HepG2 (cell line): ENCODE results near the gene FBF1. TPM values are rescaled to one million over a fixed set of nuclear protein-coding genes. Genes with fewer than 3 reads are reported as not detected.

Source experiments
- ATAC-seq: fragments of 200-7000 bp; cut with Tn5 transposase; 3 replicates; pipeline ENCODE4 v1.9.1; 2020; ENCODE audit warnings: mild to moderate bottlenecking, moderate library complexity
- BruUV-seq: library from RNA; stranded (reverse); fragments of 400-500 nt; replicated peaks from 2 replicates; lab custom pipeline; 2021; lab: Mats Ljungman, UMichigan
- CTCF ChIA-PET: fragments of 300-600 bp; formaldehyde crosslinking; extraction: SDS; loops from one replicate; lab custom pipeline; 2021; ENCODE audit warnings: low total read pairs, inconsistent platforms, low intra/inter-chr PET ratio; lab: Yijun Ruan, JAX
- POLR2A ChIA-PET: fragments of 350-600 bp; sonication (Branson Sonifier 250); formaldehyde crosslinking; loops from one replicate; lab custom pipeline; 2020; ENCODE audit warnings: antibody characterized with exemption, inconsistent platforms; lab: Yijun Ruan, JAX
- DNase-seq: peaks from one replicate; pipeline ENCODE4 v3.0.0-alpha.2; 2015; ENCODE audit warnings: low spot score
- FAIRE-seq: peaks from 3 replicates; lab custom pipeline; 2011; peaks lifted over from hg19 to GRCh38; lab: Jason Lieb, UNC
- H2AFZ ChIP-seq: one replicate; pipeline ENCODE4 v1.6.1; 2011; ENCODE audit warnings: low read length, inconsistent platforms
- H3K27ac ChIP-seq: fragments of 300-600 bp; 3 replicates; pipeline ENCODE4 v1.8.0; 2011; ENCODE audit warnings: mixed run types, mild to moderate bottlenecking, mixed read lengths, low read length, inconsistent platforms; ENCODE audit not compliant: insufficient read depth; ENCODE audit errors: extremely low read length
- H3K27me3 ChIP-seq, 2 experiments: fragments of 200-600 bp in 1 of 2; 2 replicates in 1 of 2; 3 replicates in 1 of 2; pipeline versions ENCODE4 v1.6.0 to v1.8.0; 2011; ENCODE audit warnings: low read length in 2 of 2, mild to moderate bottlenecking in 2 of 2, moderate library complexity in 2 of 2, inconsistent platforms in 1 of 2; ENCODE audit not compliant: insufficient read depth in 2 of 2, control insufficient read depth in 1 of 2
- H3K36me3 ChIP-seq, 2 experiments: fragments of 200-600 bp in 1 of 2; replicated peaks in 1 of 2; 2 replicates in 1 of 2; 3 replicates in 1 of 2; pipeline versions ENCODE4 v1.5.1 to v1.8.0; 2011; ENCODE audit warnings: low read length in 2 of 2, inconsistent platforms in 1 of 2; ENCODE audit not compliant: insufficient read depth in 2 of 2, control insufficient read depth in 1 of 2
- H3K4me1 ChIP-seq: 2 replicates; pipeline ENCODE4 v1.5.1; 2012; ENCODE audit warnings: low read length, inconsistent platforms; ENCODE audit not compliant: insufficient read depth
- H3K4me2 ChIP-seq: 2 replicates; pipeline ENCODE4 v1.6.0; 2011; ENCODE audit warnings: low read depth, low read length, inconsistent platforms
- H3K4me3 ChIP-seq, 3 experiments: fragments of 200-600 bp in 1 of 3; sonication (generic), shearing (Covaris generic) in 1 of 3; replicated peaks in 1 of 3; 2 replicates each; pipeline ENCODE4 v1.5.1; 2011 to 2016; ENCODE audit warnings: low read length in 3 of 3, inconsistent platforms in 2 of 3, low read depth in 2 of 3, mild to moderate bottlenecking in 2 of 3, control low read depth in 1 of 3, mixed read lengths in 1 of 3; ENCODE audit not compliant: insufficient read depth in 1 of 3
- H3K79me2 ChIP-seq: one replicate; pipeline ENCODE4 v1.6.1; 2011; ENCODE audit warnings: low read length, inconsistent platforms; ENCODE audit not compliant: insufficient read depth
- H3K9ac ChIP-seq: 2 replicates; pipeline ENCODE4 v1.6.0; 2011; ENCODE audit warnings: mild to moderate bottlenecking, low read depth, low read length, inconsistent platforms; ENCODE audit not compliant: insufficient read depth
- H3K9me3 ChIP-seq: 2 replicates; pipeline ENCODE4 v1.5.1; 2012; ENCODE audit warnings: mild to moderate bottlenecking, low read length
- H4K20me1 ChIP-seq: 2 replicates; pipeline ENCODE4 v1.6.0; 2011; ENCODE audit warnings: inconsistent platforms, mild to moderate bottlenecking, low read length, moderate library complexity; ENCODE audit not compliant: insufficient read depth
- AGO1 ChIP-seq: fragments of 200-400 bp; formaldehyde crosslinking; IDR thresholded peaks from 2 replicates; pipeline ENCODE4 v1.6.1; 2017; ENCODE audit warnings: mild to moderate bottlenecking, low read depth, low read length, moderate library complexity; ENCODE audit not compliant: poor library complexity, severe bottlenecking
- AKAP8 ChIP-seq: sonication (generic); formaldehyde crosslinking; IDR thresholded peaks from 2 replicates; pipeline ENCODE4 v1.5.1; 2020; ENCODE audit warnings: mild to moderate bottlenecking, missing genetic modification reagents
- GZF1 ChIP-seq: sonication (generic); formaldehyde crosslinking; IDR thresholded peaks from 2 replicates; pipeline ENCODE4 v1.5.1; 2020; ENCODE audit warnings: mild to moderate bottlenecking, missing genetic modification reagents
- MBD4 ChIP-seq: IDR thresholded peaks from 2 replicates; pipeline ENCODE4 v1.6.1; 2012; ENCODE audit warnings: low read length, inconsistent platforms, borderline replicate concordance
- MBNL3 ChIP-seq: fragments of 250-450 bp; sonication (Bioruptor Pico); conservative IDR thresholded peaks from 2 replicates; pipeline ENCODE4 v1.8.0; 2022; ENCODE audit warnings: mild to moderate bottlenecking, inconsistent platforms
- NCOR1 ChIP-seq: fragments of 200-600 bp; sonication (generic); IDR thresholded peaks from 2 replicates; pipeline ENCODE4 v1.7.0; 2017; ENCODE audit warnings: antibody characterized with exemption, low read length, borderline replicate concordance
- SALL1 ChIP-seq: sonication (generic); formaldehyde crosslinking; IDR thresholded peaks from 2 replicates; pipeline ENCODE4 v1.8.0; 2022; ENCODE audit warnings: mild to moderate bottlenecking, missing genetic modification reagents
- SNAI1 ChIP-seq: sonication (generic); formaldehyde crosslinking; IDR thresholded peaks from 2 replicates; pipeline ENCODE4 v1.5.0; 2020; ENCODE audit warnings: mild to moderate bottlenecking, missing genetic modification reagents, borderline replicate concordance
- SPEN ChIP-seq: sonication (generic); formaldehyde crosslinking; IDR thresholded peaks from 2 replicates; pipeline ENCODE4 v1.5.1; 2020; ENCODE audit warnings: low read depth, mild to moderate bottlenecking, missing genetic modification reagents
- USF2 ChIP-seq, 2 experiments: sonication (generic) in 1 of 2; formaldehyde crosslinking in 1 of 2; IDR thresholded peaks; 2 replicates each; pipeline versions ENCODE4 v1.5.1 to v1.6.1; 2011 to 2020; ENCODE audit warnings: borderline replicate concordance in 1 of 2, low read depth in 1 of 2, low read length in 1 of 2, mild to moderate bottlenecking in 1 of 2, missing genetic modification reagents in 1 of 2, moderate library complexity in 1 of 2
- ZFP90 ChIP-seq: sonication (generic); formaldehyde crosslinking; IDR thresholded peaks from 2 replicates; pipeline ENCODE4 v1.8.0; 2022; ENCODE audit warnings: missing genetic modification reagents, mild to moderate bottlenecking, inconsistent platforms, borderline replicate concordance
- WGBS: methylation state at CpG from one replicate; pipeline ENCODE4 v1.1.6; 2017; ENCODE audit warnings: low lambda C conversion rate; 5-methylcytosine and 5-hydroxymethylcytosine counted together
- in situ Hi-C: cut with HindIII; loops from 2 replicates; pipeline ENCODE4 v1.10.0; 2017; ENCODE audit warnings: low pct_unique_long_range_greater_than_20kb; ENCODE audit not compliant: extremely low pct_ligation_motif_present
- intact Hi-C: fragments of 100-400 bp; cut with micrococcal nuclease; formaldehyde crosslinking; loops from one replicate; pipeline ENCODE4 v1.10.0; 2022; ENCODE audit not compliant: unreplicated experiment
- polyA plus RNA-seq, 8 experiments: library from polyadenylated mRNA; depleted of rRNA in 3 of 8; stranded (reverse) in 7 of 8; unstranded in 1 of 8; fragments of >200 nt; fragmentation: Illumina TruSeq in 4 of 8; extraction: Trizol in 4 of 8; gene quantifications; 2 replicates each; pipeline versions ENCODE4 v1.2.1 to v1.2.3, GENCODE V29; 2011 to 2016; ENCODE audit warnings: low read depth in 4 of 8, missing spikeins in 1 of 8, mixed read lengths in 1 of 8; ENCODE audit not compliant: insufficient read depth in 1 of 8
- total RNA-seq, 5 experiments: library from RNA; depleted of rRNA; stranded (reverse); fragments of >200 nt; fragmentation: Illumina TruSeq; extraction: Trizol; gene quantifications; 2 replicates each; pipeline ENCODE4 v1.2.3, GENCODE V29; 2016; ENCODE audit warnings: low read depth in 1 of 5
- TF ChIP-seq, protein P1 (sequence below): sonication (generic); formaldehyde crosslinking; IDR thresholded peaks from 2 replicates; pipeline ENCODE4 v1.4.0; 2020; ENCODE audit warnings: mild to moderate bottlenecking, missing genetic modification reagents

FBF1 gene
- total and polyA plus RNA-seq, 2 of the 13 experiments (the other 11 are each of a cell fraction or from before 2014, with no cell fraction given), result 2.4 to 8.1 TPM

GRCh38 chr17:75881678-75882454 is 59.0 kb downstream of the FBF1 start:
- no peaks in the 10 kb centered on the region for H3K36me3 ChIP-seq
- in situ Hi-C loops, result no loop called here
- peaks cover 9% of the 10 kb centered on the region for H3K79me2 ChIP-seq
- 75% methylated on average over 15 of the region's 15 CpGs for WGBS
- BruUV-seq, result no TSS peak
- no peak overlapping the region for H3K9ac ChIP-seq
- ATAC-seq (no peak), FAIRE-seq (no peak), DNase-seq (no peak)
- H3K4me1 ChIP-seq, result peaks cover 10% of the 10 kb centered on the region
- intact Hi-C loops, result no loop called here
- TF ChIP-seq SNAI1 (CRISPR knock-in tag), result no peak
- TF ChIP-seq SPEN (CRISPR knock-in tag), result no peak
- no peak for TF ChIP-seq GZF1 (CRISPR knock-in tag)
- no peak for TF ChIP-seq MBNL3 (CRISPR knock-in tag)
- TF ChIP-seq, protein P1, sequence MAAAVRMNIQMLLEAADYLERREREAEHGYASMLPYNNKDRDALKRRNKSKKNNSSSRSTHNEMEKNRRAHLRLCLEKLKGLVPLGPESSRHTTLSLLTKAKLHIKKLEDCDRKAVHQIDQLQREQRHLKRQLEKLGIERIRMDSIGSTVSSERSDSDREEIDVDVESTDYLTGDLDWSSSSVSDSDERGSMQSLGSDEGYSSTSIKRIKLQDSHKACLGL (CRISPR knock-in tag), result no peak
- peak; percentile 76 for TF ChIP-seq AGO1
- no peak for TF ChIP-seq NCOR1
- no peak for TF ChIP-seq USF2 (IDR thresholded peaks at IDR 0.05; ENCODE audit: low read depth, low read length)
- TF ChIP-seq USF2 (CRISPR knock-in tag; IDR thresholded peaks at IDR 0.05; ENCODE audit: borderline replicate concordance), result no peak
- peak; percentile 29; the same call in 1 of the 2 replicates for TF ChIP-seq AKAP8
- 0 out of 2 replicates have a peak, but pooled peaks have one; percentile 3 for TF ChIP-seq SALL1
- no peak for TF ChIP-seq MBD4
- no peak for TF ChIP-seq ZFP90
- H2AFZ ChIP-seq, result no peak overlapping the region
- H4K20me1 ChIP-seq, result no peaks in the 10 kb centered on the region
- no peak overlapping the region for H3K27ac ChIP-seq
- H3K27me3 ChIP-seq, result no peaks in the 10 kb centered on the region
- POLR2A ChIA-PET, result interaction anchor here (0.8 to 11.5 kb wide), 6 partner anchors 9 to 102 kb away, joined by 4 to 423 read pairs (median 4); partner anchors contain the start of genes TRIM65 and WBP2
- no peak overlapping the region for H3K4me3 ChIP-seq
- H3K9me3 ChIP-seq, result no peaks in the 10 kb centered on the region
- CTCF ChIA-PET, result no interaction called here
- H3K4me2 ChIP-seq, result no peak overlapping the region
